NT2/D1 (cell line): ENCODE measurements around the gene SRPK2.

Experiments
- SUZ12 ChIP-seq: IDR thresholded peaks from 2 replicates; pipeline ENCODE4 v1.6.1; 2011; ENCODE audit not compliant: insufficient read length, insufficient read depth; ENCODE audit errors: extremely low read depth
- YY1 ChIP-seq: IDR thresholded peaks from 2 replicates; pipeline ENCODE4 v1.6.1; 2011; ENCODE audit not compliant: insufficient read length, insufficient read depth
- ZNF274 ChIP-seq: IDR thresholded peaks from 2 replicates; pipeline ENCODE4 v1.6.1; 2011; ENCODE audit warnings: mild to moderate bottlenecking, low read depth, low read length

DNA sequence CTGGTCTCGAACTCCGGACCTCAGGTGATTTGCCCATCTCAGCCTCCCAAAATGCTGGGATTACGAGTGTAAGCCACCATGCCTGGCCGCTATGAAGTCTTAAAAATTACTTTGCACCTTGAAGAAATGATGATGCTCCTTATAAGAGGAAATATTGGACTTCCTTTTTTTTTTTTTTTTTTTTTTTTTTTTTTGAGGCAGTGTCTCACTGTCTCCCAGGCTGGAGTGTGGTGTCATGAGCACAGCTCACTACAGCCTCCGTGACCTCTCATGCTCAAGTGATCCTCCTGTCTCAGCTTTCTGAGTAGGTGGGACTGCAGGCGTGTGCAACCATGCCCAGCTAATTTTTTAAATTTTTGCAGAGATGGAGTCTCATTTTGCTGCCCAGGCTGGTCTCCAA lies 309.4 kb downstream of the SRPK2 start:
- TF ChIP-seq YY1 (no peak), ZNF274 (no peak), SUZ12 (no peak)
